GM19099 (cell line): ENCODE data around the gene GXYLT2.

Source experiments
- POLR2A ChIP-seq: IDR thresholded peaks from 3 replicates; pipeline ENCODE4 v1.6.1; 2011; ENCODE audit warnings: low read depth; ENCODE audit not compliant: insufficient read length; ENCODE audit errors: extremely low read depth

GXYLT2 gene

DNA sequence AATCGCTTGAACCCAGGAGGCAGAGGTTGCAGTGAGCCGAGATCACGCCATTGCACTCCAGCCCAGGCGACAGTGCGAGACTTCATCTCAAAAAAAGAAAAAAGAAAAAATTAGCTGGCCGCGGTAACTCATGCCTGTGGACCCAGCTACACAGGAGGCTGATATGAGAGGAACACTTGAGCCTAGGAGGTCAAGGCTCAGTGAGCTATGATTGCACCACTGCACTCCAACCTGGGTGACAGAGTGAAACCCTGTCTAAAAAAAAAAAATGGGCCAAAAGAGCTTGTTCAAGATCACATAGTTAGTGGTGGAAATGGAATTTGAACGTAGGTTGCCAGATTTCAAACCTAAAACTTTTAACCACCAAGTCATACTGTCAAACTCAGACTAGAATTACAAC, 62.5 kb downstream of the GXYLT2 start:
- no peak for TF ChIP-seq POLR2A

DNA sequence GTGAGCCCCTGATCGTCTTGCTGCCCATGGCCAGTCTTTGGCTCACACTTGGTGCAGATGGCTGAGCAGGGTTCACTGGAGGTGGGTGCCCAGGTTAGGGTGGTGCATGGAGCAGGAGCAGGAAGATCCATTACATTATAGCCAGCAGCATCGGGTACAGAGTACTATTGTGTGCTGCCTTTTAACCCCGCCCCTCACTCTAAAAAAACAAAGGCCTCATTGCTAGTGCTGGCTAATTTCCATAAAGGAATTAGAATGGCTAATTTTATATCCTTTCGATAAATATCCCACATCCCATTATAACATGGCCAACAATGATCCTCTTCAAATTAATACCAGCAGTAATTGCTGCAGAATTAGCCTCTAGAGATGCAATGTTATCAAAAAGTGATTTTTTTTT, 63.0 kb downstream of the GXYLT2 start:
- TF ChIP-seq POLR2A = no peak

DNA sequence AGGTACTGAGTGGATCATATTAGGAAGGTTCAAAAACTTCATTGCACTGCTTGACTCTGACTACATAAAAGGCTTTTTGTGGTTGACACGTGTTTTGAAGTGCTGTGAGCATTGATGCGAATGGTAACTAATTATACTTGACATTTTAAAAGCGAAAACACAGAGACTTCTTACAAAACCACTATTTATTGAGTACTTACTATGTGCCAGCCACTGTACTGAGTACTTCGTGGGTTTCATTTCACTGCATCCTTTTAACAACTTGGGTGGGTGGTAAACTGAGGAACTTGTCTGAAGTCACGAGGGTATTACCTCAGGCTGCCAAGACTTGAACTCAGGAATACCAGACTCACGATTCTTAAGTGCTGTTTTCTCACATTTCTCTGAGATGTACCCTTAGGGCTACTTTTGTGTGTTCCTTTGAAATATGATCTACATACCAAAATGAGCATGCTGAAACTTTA, 63.4 kb downstream of the GXYLT2 start:
- TF ChIP-seq POLR2A = no peak

DNA sequence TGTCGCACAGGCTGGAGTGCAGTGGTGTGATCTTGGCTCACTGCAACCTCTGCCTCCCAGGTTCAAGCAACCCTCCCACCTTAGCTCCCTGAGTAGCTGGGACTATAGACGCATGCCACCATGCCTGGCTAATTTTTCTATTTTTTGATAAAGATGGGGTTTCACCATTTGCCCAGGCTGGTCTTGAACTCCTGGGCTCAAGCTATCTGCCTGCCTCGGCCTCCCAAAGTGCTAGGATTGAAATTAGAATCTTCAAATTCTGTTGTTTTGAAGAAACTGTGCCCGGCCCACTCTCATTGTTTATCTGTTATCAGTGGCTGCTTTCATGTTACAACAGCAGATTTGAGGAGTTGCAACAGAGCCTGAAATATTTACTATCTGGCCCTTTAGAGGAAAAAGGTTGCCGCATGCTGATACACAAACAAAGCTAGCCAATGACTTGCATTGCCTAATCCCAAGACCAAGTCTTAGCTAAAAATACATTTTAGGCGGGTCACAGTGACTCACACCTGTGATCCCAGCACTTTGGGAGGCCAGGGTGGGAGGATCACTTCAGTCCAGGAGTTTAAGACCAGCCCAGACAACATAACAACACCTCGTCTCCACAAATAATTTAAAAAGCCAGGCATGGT, 65.6 kb downstream of the GXYLT2 start:
- no peak for TF ChIP-seq POLR2A

GRCh38 chr3:72957297-72957696, 69.5 kb downstream of the GXYLT2 start:
- TF ChIP-seq POLR2A = no peak

GRCh38 chr3:72959336-72959735, 71.5 kb downstream of the GXYLT2 start:
- no peak for TF ChIP-seq POLR2A

DNA sequence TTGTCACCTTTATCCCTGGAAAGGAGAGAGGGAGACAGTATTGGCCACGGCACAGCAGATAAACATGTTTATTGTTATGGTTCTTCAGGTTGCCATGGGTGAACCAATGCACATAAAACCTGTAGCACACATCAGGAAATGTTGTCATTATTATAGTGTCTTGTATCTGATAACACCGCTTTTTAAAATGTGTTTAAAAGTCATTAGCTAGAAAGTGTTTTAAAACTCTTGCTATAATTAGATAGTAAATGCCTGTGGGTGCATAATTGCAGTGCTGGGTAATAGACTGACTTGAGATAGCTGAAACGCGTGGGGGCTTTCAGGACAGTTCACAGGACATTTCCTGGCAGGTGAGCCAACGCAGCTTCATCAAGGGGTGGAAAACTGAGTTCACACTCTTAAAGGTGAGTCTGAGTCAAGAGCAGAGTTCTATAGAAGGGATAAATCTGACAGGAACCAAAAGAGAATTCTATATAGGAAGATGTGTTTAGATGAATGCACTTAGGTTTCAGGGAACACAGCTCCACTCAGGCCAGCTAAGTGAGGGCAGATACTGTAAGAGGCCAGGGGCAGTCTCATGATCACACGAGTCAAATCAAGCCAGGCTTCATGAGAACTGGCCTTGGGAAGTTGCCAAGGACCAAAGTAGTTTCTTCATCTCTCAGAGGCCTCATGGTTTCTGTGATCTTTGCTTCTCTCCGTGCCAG, 73.1 kb downstream of the GXYLT2 start:
- TF ChIP-seq POLR2A = no peak

DNA sequence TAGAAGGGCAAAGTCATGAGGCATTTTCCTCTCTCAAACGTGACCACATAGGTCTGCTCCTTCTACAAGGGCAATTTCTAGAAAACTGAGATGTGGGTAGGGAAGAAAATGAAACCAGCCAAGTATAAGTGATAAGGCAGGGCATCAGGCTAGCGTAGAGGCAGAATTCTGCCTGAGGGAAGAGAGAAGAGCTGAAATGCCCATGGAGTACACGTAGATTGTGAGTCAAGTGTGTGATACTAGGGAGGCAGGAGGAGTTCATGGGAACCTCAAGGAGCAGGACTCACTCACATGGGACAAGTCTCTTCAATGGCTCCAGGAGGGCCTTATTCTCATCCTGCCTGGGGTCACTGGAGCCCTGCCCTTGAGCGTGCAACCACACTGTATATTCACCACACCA, 73.9 kb downstream of the GXYLT2 start:
- TF ChIP-seq POLR2A = no peak

GRCh38 chr3:72962317-72962716, 74.5 kb downstream of the GXYLT2 start:
- no peak for TF ChIP-seq POLR2A

GRCh38 chr3:72964633-72965032, 76.8 kb downstream of the GXYLT2 start:
- TF ChIP-seq POLR2A = no peak

GRCh38 chr3:72968266-72968664, 80.4 kb downstream of the GXYLT2 start:
- TF ChIP-seq POLR2A = no peak

- TF ChIP-seq POLR2A = no peak
Measured at GRCh38 chr3:72969766-72970165, 81.9 kb downstream of the GXYLT2 start.

GRCh38 chr3:72970942-72971341, 83.1 kb downstream of the GXYLT2 start:
- TF ChIP-seq POLR2A = no peak

- no peak for TF ChIP-seq POLR2A
Measured at GRCh38 chr3:72972706-72973030, 84.8 kb downstream of the GXYLT2 start.

GRCh38 chr3:72973031-72973723, 85.3 kb downstream of the GXYLT2 start:
- no peak for TF ChIP-seq POLR2A

DNA sequence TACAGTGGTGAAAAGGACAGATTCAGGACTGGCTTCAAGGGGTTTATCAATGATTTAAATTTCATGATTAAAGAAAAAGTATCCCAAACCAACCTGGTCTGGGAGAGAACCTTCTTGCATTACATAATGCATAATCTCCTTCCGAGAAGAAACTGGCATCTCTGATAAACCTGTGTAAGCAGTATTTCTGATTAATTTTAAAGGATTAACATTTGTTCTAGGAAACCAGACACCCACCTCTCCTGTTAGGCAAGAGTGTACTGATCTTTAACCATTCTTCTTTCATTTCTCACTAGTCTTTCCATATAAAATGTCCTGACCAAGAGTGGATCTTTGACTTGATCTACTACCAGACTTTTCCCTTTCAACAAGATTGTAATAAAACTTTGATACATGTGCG, 85.9 kb downstream of the GXYLT2 start:
- TF ChIP-seq POLR2A = no peak
